Lower lobe of right lung (tissue), 2 donors: ENCODE data around the gene DPM1. TPM values are rescaled to one million over a fixed set of nuclear protein-coding genes. Genes with fewer than 3 reads are reported as not detected.
"Not testable (repeated sequence)": the region's sequence is repeated elsewhere in the genome, so short reads cannot be mapped to it uniquely, and the experiment has no call there.

Experiments used
- ATAC-seq, 2 donors: fragments of 200-7000 bp; cut with Tn5 transposase; one replicate each; pipeline ENCODE4 v1.9.1; 2020 to 2022; ENCODE audit warnings: mild to moderate bottlenecking in 2 of 2, moderate library complexity in 2 of 2
- DNase-seq: peaks from one replicate; pipeline ENCODE4 v3.0.0-alpha.2; 2020
- H3K27ac ChIP-seq: fragments of 200-600 bp; one replicate; pipeline ENCODE4 v1.8.0; 2022
- H3K27me3 ChIP-seq: fragments of 200-600 bp; one replicate; pipeline ENCODE4 v1.8.0; 2022; ENCODE audit warnings: low read depth
- H3K36me3 ChIP-seq: fragments of 200-600 bp; one replicate; pipeline ENCODE4 v1.8.0; 2022; ENCODE audit warnings: mild to moderate bottlenecking
- H3K4me1 ChIP-seq: fragments of 200-600 bp; one replicate; pipeline ENCODE4 v1.8.0; 2022
- H3K4me3 ChIP-seq: fragments of 200-600 bp; one replicate; pipeline ENCODE4 v1.8.0; 2022; ENCODE audit warnings: mild to moderate bottlenecking
- H3K9me3 ChIP-seq: fragments of 200-600 bp; one replicate; pipeline ENCODE4 v1.8.0; 2022
- CTCF ChIP-seq: fragments of 200-600 bp; IDR thresholded peaks from one replicate; pipeline ENCODE4 v1.8.0; 2022; ENCODE audit warnings: antibody characterized with exemption, mild to moderate bottlenecking
- intact Hi-C: fragments of 100-400 bp; cut with DNase I; formaldehyde crosslinking; loops from one replicate; pipeline ENCODE4 v1.11.0; 2022
- total RNA-seq: library from RNA; stranded (reverse); fragmentation: NEBNext Ultra II Directional; extraction: Animal tissue kit (Norgen Biotek cat#: 25700); gene quantifications from one replicate; pipeline ENCODE4 v1.2.1, GENCODE V29; 2021
- donor health status: DM: no; HTN: yes; CAD: no; lungs with severe emphysema.

DPM1 gene
- total RNA-seq, 1 donor from 2014 or later = 31.2 TPM

GRCh38 chr20:50983321-50983720 lies 25.0 kb upstream of the DPM1 start:
- no peaks in the 10 kb centered on the region for H3K9me3 ChIP-seq
- TF ChIP-seq CTCF = no peak
- intact Hi-C loops = loop anchor here (10.0 kb wide), 1 partner anchor 321 kb away; no protein-coding TSS in a partner anchor
- ATAC-seq (no peak), DNase-seq (no peak)
- no peaks in the 10 kb centered on the region for H3K36me3 ChIP-seq
- peaks cover 44% of the 10 kb centered on the region for H3K27me3 ChIP-seq
- H3K4me3 ChIP-seq = no peak overlapping the region
- no peak overlapping the region for H3K27ac ChIP-seq
- H3K4me1 ChIP-seq = peaks cover 8% of the 10 kb centered on the region

DNA sequence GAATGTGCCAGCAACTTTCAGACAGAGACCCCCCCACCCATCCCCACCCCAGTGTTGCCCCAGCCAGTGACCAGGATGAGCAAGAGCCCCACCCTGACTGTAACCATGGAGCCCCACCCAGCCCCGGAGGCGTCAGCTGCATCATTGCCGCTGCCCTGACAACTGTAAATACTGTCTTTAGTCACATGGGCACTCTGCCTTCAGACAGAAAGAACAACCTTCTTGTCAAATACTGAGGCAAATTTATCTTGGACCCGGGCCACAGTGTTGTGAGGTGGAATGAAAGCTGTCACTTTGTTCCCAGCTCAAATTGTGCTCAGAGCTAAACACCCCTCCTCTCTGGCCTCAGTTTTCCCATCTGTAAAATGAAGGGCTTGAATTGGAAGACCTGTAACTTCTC lies 24.0 kb upstream of the DPM1 start:
- H3K27me3 ChIP-seq = peaks cover 51% of the 10 kb centered on the region
- DNase-seq = peak; percentile 49
- peak; percentile 62 to 74 for ATAC-seq
- H3K27ac ChIP-seq = no peak overlapping the region
- TF ChIP-seq CTCF = no peak
- H3K4me1 ChIP-seq = peaks cover 8% of the 10 kb centered on the region
- no peaks in the 10 kb centered on the region for H3K9me3 ChIP-seq
- intact Hi-C loops = loop anchor here (10.0 kb wide), 1 partner anchor 322 kb away; no protein-coding TSS in a partner anchor
- no peaks in the 10 kb centered on the region for H3K36me3 ChIP-seq
- H3K4me3 ChIP-seq = no peak overlapping the region

DNA sequence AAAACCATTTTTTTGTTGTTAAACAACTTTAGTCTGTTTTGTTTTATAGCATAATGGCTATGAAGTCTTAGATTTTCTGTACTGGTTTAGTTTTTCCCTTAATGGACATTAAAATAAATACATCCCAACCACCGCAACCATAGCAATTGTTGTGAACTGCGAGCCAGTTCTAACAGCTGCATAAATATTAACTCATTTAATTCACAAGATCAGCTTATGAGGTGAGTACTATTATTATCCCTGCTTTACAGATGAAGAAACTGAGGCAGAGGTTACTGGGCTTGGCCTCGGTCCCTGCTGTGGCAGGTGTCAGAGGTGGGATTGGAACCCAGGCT lies 23.3 kb upstream of the DPM1 start:
- Histone ChIP-seq H3K4me3 (no peak overlapping the region), H3K36me3 (no peaks in the 10 kb centered on the region), H3K4me1 (peaks cover 8% of the 10 kb centered on the region), H3K27ac (no peak overlapping the region), H3K27me3 (peaks cover 48% of the 10 kb centered on the region), H3K9me3 (no peaks in the 10 kb centered on the region)
- TF ChIP-seq CTCF = no peak
- intact Hi-C loops = loop anchor here (10.0 kb wide), 1 partner anchor 323 kb away; no protein-coding TSS in a partner anchor
- no peak for DNase-seq
- ATAC-seq = no peak

DNA sequence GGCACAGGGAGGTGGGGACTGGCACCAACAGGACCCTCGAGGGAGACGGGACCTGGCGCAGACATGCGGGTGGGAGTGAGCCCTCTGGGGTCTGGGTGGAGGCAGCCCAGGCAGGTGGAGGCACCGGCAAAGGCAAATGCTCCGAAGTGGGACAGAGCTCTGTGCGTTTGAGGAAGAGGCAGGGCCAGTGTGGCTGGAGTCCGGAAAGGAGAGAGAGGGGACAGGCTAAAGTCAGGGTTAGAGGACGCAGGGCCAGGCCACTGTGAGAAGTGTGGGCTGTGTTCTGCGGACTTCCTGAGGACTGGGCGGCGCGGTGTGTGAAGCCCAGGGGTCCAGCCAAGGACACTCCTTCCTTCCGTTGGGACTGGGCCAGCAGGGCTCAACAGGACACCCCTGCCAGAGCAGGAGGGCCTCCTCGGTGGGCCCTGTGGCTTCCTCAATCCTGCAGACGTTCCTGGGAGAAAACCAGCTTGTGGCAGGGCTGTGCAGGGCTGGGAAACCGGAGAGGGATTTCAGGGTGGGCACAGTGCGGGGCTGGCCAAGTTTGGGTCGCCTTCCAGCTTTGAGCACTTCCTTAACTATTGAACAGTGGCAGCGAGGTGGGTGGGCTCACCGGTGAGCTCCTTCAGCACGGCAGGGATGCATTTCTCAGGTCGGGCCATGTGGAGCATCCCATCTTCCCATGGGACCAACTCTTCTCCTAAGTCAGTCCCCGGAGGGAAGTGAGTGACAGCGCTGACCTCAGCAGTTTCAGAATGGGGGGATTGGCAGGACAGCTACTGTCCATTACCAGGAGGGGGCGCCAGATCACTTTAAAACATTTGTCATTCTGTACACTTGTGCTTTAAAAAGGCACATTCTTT lies 22.8 kb upstream of the DPM1 start:
- H3K4me1 ChIP-seq = peaks cover 8% of the 10 kb centered on the region
- H3K9me3 ChIP-seq = no peaks in the 10 kb centered on the region
- peak overlapping the region; percentile 8 for H3K4me3 ChIP-seq
- TF ChIP-seq CTCF = peak; percentile 83
- intact Hi-C loops = loop anchor here (10.0 kb wide), 1 partner anchor 324 kb away; no protein-coding TSS in a partner anchor
- ATAC-seq = peak; percentile 66 to 67
- DNase-seq = peak; percentile 55
- no peak overlapping the region for H3K27ac ChIP-seq
- no peaks in the 10 kb centered on the region for H3K36me3 ChIP-seq
- peaks cover 48% of the 10 kb centered on the region for H3K27me3 ChIP-seq

DNA sequence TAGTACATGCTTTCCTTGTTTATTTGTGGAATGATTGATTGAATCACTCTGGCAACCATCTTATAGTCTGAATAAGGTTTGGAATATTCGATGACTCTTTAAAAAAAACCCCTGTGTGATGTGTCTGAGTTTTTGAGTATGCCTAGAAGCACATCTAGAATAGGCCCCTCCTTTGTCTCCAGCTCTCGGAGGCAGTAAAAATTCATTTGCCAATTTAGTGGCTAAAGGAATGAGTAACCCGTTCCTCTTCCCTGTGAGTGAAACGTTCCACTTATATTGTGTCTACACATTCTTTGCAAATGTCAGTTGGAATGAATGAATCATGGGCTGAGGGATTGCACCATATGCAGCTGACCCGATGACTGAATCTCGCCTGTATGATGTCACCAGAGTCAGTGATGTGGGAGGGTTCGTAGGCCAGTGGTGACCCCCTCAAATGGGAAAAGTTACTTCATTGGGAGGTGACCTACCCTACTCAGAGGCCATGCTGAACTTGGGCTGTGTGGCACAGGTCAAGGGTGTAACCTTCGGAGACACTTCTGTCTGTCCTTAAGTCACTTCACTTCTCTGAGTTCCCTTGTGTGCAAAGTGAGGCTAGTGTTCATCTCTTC lies 21.8 kb upstream of the DPM1 start:
- Histone ChIP-seq H3K4me3 (no peak overlapping the region), H3K36me3 (no peaks in the 10 kb centered on the region), H3K27me3 (peaks cover 44% of the 10 kb centered on the region), H3K9me3 (no peaks in the 10 kb centered on the region), H3K27ac (no peak overlapping the region), H3K4me1 (peaks cover 8% of the 10 kb centered on the region)
- no peak for TF ChIP-seq CTCF
- DNase-seq (no peak), ATAC-seq (peak; percentile 64)
- intact Hi-C loops = loop anchor here (10.0 kb wide), 1 partner anchor 325 kb away; no protein-coding TSS in a partner anchor

- peaks cover 31% of the 10 kb centered on the region for H3K27me3 ChIP-seq
- intact Hi-C loops, ATAC-seq: not testable (repeated sequence)
Observed at GRCh38 chr20:50978533-50978932, 20.2 kb upstream of the DPM1 start.

More at GRCh38 chr20:50978533-50978932, 20.2 kb upstream of the DPM1 start:
- H3K4me1 ChIP-seq, H3K36me3 ChIP-seq, DNase-seq, H3K4me3 ChIP-seq, H3K27ac ChIP-seq, H3K9me3 ChIP-seq: not testable (repeated sequence)
